Measurements from ENCODE around the gene SIX3.

Gene SIX3

DNA sequence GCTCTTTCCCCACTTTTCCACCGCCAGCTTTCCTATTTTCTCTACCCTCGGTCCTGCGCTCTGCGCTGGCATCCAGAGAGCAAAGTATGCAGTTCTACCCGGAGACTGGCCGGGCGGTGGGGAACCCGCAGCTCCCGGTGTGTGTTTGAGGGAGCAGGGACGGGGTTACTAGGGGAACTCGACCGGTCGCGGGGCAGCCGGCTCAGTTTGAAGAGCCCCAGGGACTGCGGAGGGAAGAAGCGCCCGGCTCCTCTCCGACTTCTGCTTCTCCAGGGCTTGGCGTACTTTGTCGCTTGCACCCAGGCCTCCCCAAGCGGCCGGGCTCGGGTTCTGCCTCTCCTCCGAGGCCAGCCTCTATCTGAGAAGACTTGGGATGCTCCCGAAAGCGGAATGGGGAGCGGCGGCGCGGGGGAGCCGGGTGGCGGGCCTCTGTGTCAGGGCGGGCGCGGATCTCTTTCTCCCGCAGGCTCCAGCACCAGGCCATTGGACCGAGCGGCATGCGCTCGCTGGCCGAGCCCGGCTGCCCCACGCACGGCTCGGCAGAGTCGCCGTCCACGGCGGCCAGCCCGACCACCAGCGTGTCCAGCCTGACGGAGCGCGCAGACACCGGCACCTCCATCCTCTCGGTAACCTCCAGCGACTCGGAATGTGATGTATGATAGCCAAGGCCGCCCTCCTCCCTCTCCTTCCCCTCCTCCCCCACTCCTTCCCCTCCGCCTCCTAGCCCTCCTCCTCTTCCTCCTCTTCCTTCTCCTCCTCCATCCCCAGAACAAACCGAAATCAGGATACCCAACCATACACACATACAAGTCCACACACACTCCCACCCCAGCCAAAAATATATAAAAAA is 2.8 kb downstream of the SIX3 start:
- no peak for DNase-seq

DNA sequence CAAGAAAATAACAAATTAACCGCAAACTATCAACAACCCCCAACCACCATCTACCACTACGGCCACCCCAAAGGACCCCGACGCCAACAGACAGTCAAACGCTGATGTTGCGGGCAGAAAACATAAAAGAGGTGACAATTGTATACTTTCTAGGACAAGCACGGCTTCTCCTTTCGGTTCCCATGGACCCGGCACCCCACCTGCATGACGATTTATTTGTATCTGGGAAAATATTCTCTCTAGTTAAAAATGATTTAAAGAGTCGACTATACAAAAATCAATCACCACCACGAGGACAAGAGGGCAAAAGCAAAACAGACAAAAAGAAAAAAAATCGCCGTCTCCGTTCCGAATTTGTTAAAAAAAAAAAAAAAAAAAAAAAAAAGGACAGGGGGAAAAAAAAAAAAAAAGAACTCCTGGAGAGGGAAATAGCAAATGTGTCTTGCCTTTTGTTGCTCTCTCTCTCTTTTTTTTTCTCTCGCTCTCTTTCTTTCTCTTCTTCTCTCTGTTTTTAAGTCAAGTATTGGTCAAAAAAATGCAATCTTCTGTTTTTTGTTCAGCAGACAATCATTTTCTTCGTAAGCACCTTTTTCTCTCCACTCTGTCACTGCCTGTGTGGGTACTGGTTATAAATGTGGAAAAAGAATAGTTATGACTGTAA is 3.6 kb downstream of the SIX3 start:
- DNase-seq: no peak

DNA sequence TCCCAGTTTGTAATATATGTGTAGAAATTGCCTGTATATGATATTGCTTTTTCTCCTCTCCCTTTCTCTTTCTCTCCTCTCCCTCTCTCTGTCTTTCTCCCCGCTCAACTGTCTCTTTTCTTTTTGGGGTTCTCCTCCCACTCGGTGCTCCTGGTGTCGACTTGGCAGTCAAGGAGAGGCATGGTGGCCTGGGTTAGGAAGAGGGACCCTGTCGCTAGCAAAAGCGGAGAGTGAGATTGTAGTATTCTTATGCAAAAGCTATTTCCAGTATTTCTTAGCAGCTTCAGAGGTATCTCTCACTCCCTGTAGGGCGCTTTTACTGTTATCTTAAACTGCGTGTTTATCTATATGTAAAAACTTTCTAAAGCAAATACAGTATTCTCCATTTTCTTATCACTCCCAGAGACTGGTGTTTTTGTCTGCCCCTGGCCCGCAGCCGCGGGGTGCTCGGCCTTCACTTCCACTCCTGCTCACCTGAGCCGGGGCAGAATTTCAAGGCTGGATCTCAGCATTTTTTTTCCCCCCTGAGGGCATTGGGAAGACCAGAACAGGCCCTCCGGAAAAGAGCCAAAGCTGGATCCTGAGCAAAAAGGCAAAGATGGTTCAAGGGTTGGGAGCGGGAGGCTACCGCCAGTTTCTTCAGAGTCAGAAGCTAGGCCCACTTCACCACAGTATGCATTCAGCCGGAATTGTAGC is 4.3 kb downstream of the SIX3 start:
- no peak for DNase-seq

DNA sequence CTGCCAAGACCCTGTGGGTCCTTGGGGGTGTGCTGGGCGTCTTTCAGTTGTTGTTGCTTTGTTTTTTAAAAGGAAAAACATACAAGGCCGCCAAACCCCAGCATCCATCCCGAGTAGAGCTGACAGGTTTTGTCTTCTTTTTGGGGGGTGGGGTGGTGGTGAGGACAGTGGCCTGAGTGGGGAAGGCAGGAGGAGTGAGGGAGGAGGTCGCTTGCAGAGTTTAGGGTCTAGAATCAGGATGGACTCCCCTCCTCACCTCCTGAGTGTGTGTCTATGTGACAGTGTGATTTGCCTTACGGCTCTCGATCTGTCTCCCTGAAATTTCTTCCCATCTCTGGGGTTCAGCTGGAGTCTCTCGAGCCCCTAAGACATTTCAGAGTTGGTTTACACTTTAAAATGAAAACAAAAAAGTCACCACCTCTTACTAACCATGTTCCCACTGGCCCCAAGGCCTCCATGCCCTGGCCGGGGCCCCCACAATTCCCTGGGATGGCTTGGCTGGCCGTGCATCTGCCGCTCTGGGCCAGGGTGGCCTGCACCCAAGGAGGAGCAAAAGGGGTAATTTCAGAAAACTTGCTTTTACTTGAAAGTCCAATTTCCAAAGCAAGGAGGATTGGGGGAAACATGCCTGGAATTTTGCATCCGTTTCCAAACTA is 5.0 kb downstream of the SIX3 start:
- no peak for DNase-seq

DNA sequence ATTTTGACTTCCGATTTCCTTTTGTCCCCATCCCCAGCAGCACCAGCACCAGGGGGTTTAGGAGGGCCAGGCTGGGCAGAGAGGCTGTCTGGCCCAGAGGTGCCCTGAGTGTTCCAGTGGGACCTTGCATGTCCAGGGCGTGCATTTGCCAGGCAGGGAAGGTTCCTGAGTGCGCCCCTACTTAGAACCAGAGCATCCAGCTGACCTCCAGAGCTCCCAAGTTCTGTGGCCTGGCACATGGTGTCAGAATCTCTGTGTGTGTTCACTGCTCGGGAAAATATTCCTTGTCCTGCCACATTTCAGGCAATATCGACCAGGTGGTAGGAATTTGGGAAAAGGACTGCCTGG is 5.5 kb downstream of the SIX3 start:
- no peak for DNase-seq

DNA sequence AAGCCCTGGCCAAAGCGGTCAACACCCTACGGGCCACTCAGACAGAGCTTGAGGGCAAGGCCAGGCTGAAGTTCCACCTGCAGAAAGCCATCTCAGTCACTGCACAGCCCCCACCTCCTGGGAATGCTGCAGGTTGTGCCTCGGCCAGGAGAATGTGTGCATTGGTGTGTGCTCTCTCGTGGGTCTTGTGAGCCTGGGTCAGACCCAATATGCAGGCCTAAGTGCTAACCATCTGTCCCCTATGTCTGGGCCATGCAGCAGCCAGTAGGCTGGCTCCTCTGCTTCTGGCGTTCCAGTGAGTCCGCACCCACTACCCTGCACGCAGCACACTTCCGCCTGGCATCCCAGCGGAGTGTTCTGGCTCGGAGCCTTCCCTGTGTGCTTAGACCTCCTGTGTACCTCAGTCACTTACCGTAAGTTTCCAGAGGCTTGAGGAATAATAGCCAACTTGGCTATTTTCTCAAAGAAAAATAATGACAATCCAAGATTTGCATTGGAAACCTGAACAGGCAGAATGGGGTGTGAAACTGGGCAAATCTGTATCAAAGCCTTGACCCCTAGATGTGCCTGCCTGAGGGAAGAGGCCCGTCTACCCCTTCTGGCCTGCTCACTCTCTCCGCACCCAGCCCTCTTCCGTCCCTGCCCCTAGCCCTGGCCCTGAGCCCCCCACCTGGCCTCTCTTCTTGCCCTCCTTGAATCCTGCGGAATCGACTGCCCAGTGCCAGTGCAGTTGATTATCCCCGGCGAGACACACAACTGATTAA is 7.2 kb downstream of the SIX3 start:
- no peak for DNase-seq

DNA sequence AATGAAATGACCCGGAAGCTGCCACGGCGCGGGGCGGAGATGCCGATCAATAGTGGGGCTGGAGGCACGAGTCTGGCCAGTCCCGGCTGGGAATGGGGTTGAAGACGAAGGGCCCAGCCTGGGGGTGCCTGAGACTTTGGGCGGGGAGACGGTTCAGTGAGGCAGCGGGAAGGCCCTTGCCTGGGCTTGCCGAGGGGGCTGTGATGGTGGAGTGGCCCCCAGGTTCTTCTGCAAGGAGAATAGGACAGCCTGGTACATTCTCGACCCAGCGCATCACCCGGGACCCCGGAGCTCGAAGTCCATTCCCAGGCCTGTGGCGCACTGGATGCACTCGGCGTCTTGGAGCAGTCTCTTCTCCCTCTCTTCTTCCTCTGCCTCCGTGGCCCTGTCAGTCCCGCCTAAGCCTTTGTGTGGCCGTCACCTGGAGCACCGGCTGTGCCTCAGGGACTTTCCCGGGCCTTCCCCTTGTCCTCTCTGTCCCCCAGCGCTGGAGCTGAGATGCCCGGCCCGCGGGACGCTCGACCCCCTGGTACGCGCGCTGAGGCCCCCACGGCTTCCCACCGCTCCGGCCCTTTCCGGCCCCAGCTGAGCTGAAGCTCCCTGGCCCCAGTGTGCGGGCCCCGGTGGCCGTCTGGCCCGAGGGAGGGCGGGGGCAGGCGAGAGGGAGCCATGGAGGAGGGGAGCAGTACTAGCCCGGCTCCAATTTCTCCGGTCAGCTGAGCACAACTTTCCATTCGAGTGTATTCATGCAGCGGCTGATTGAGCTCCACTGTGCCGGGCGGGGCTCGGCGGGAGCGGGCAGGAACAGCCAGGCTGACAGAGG is 8.0 kb downstream of the SIX3 start:
- DNase-seq: no peak

DNA sequence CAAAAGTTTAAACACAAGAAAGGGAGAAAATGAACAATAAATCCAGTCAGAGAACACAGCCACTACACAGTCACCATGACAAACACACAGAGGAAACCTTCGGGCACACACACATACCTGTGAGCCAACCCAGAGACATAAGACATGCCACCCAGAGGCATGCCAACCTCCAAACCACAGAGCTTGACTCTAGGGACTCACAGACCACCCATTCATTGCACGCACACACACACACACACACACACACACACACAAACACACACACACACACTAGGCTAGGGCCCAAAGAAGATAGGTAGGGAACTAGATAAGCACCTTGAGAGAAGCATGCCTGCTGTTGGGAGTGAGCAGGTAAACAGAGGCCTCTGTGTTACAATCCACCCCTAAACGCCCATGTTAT is 9.1 kb downstream of the SIX3 start:
- DNase-seq: no peak

DNA sequence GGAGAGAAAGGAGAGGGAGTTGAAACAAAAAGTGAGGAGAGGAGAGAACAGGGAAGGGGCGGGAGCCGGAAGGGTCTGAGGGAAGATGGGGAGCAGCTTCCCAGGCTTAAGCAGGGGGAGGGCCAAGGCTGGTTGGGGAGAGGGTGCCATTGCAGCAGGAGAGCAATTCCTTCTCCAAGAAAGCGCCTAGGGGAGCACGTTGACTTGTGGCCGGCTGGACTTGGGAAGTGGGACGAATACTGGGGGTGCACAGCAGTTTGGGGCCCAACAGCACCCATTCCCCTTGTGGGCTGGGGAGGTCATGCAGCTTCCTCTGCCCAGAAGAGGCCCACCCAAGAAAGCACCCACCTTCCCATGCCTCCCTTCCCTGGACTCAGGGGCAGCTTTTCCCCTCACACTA is 9.6 kb downstream of the SIX3 start:
- no peak for DNase-seq

DNA sequence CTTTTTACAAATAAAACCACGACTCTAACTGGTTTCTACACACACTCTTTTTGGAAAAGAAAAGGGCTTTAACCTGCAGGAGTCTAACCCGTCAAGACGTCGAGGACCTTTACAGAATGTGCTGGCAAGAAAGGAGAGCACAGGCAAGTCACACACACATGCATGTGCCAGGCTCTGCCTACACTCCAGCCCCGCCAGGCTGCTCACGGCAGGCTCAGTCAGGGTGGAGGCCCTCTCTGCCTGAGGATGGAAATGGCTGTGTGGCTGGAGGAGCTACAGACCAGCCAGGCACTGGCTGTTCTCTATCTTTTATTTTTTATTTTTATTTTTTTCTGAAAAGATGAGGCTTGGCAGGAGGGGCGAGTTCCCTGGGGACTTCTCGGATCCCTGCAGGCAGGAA is 10.2 kb downstream of the SIX3 start:
- no peak for DNase-seq

DNA sequence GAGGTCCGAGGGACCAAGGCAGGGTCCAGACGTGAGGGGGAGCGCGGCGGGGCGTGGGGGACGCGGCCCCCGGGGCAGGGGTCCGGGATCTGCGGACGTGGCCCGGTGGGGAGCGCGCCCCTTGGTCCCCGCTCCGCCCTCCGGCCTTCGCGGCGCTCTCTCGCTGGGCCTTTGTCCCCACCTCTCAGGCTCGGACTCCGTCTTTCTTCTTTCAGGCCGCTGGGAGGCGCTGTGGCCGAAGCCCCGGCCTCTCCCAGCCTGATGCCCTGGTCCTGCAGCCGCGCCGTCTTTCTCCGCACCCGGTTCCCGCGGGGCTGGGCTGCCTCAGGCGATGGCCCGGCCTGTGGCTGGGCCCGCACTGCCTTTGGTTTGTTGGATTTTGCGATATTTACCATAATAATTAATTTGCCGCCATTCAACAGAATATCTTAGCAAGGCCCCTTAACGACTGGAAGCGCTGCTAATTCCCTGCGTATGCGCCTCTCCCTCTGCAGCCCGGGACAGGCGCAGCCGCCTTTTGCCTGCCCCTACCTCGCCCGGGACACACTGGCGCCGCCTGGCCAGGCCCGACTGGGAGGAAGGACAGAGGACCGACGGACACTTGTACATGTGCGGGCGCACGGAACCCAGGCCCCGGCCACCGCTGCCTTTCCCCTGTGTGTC is 10.8 kb downstream of the SIX3 start:
- DNase-seq: peak; percentile 27

DNA sequence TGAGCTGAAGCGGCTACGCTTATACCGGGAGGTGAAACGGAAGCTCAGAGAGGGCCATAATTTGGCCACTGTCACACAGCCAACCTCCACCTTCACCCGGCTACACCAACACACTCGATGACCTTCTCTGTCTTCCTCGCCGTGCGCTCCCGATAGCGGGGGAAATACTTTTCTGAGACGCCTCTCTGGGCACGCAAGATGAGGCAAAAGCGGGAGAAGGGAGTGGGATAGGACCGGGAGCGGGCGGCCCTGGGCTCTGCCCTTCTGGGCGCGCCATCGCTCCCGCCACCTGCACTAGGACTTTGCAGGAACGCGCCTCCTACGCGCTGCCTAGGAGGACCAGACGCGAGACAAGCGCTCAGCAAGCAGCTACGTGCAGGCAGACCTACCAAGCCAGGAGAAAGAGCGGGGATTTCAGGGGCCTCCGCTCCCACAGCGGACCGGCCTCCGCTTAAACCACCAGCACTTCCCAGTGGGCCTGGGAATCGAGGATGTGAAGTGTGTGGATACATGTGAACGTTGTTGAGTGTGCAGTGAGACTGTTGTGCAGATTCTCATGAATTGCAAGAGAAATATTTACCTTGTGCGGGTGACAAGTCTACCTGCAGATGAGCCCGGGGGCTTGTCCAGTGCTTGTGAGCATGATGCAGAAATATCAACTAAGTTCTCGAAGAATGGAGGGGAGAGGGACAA is 11.4 kb downstream of the SIX3 start:
- DNase-seq: no peak

DNA sequence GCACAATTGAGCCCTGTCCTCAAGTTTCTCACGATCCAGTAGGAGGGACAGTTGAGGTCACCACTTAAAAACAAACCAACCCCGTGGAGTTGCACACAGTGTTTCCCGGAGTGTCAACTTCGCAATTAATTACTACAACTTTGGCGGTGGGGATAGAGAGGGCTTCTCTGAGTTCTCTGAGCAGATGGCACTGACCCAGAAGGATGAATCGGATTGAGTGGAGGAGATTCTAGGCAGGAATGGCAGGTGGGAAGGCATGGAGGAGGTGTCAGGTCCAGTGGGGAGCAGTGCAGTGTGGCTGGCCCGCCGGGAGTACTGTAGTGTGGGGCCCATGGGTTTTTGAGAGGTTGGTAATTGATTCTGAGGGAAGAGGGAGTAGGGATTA is 12.0 kb downstream of the SIX3 start:
- no peak for DNase-seq

DNA sequence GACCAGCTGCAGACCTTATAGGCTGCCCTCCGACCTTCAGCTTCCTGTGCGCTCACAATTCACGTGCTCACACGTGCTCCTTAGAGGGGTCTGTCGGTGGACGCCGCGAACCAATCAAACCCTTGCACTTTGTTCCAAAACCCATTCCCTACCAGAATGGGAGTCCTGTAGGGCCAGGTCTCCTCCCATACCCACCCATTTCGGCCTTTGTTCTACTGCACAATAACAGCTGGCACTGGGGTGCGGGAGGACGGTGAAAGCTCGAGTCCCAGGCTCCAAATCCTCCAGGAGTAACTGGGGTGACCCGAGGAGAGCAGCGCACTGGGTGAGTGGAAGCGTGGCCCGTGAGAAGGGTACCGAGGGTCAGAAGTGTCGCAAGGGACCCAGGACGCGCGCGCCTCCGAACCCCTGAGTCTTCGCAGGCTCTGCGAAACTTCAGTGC is 13.0 kb downstream of the SIX3 start:
- DNase-seq: no peak

DNA sequence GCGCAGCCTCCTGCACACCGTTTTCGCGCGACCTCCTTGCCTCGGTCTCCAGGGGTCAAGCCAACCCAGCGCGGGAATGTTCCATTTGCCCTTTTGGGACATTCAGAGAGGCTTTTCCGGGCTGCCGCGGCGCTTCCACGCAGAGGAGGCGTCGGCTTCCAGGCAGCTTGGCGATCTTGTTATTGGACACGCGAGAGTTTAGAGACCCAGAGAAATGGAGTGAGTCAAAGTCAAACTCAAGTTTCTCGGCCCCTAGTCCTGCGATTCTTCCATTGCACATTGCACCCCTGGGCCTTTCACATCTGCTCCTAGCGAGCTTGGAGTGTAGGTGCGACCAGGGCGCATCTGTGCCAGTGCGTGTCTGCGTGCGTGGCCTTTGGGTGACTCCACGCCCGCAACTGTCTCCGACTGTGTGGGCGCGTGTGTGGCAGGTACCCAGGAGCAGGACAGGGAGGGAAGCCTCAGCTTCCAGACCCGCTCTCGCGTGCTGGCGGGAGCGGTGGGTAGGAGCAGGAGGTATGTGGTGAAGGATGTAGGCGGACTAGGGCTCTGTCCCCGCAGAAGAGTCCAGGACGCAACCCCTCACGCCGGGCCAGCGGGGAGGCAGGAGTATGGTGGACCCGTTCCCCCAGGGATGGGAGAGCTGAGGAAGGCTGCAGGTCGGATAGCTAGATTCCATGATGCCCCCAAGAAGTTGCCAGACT is 13.5 kb downstream of the SIX3 start:
- DNase-seq: no peak

DNA sequence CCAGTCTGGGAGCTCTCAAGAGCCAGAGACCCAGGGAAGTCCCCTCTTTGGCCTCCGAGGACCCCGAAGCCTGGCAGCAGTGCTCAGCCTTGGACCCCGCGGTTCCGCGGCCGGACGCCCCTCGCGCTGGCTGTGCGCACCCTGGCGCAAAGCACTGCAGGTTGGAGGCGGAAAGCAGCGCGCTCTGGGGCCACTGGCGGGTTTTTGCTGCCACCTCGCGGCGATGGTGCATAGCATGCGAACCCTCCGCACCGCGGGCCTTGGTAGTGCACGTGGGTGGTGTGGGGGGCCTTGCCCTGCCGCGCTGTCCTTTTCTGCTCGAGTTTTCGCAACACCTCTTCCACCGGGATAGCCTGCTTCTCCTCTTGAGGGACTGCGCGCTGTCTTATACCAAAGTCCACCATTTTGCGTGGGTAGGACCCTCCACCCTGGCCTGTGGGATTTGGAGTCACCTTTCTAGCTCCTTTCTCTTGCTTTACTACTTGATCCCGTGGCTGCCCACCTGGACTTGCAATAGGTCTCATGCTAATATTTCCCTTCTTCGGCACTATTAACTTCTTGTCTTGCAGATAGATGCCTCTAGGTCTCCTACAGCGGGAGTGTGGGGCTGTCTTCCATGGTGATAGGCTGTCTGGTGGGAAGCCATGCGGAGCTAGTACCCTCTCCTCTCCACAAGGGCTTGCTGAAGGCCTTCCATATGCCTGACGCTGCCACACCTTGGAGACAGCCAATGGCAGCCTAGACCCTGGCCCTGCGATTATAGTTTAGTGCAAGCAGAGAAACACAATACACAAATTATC is 14.3 kb downstream of the SIX3 start:
- DNase-seq: peak; percentile 83

DNA sequence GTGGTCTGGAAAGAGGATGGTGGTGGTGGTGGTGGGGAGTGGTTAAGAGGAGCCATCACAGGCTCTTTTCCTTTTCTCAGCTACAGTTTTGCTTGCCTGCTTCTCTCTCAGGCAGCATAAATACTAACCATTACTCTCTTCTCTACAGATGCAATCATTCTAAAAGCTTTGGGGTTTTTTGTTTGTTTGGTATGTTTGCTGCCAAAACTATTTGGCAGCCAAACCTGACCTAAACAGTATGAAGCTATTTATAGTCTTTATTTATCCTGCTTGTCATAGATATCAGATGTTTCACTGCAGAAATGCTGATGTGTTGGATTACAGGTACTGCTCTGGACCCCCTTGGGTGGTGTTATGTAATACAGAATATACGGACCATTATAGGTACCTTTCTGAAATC is 15.3 kb downstream of the SIX3 start:
- no peak for DNase-seq

DNA sequence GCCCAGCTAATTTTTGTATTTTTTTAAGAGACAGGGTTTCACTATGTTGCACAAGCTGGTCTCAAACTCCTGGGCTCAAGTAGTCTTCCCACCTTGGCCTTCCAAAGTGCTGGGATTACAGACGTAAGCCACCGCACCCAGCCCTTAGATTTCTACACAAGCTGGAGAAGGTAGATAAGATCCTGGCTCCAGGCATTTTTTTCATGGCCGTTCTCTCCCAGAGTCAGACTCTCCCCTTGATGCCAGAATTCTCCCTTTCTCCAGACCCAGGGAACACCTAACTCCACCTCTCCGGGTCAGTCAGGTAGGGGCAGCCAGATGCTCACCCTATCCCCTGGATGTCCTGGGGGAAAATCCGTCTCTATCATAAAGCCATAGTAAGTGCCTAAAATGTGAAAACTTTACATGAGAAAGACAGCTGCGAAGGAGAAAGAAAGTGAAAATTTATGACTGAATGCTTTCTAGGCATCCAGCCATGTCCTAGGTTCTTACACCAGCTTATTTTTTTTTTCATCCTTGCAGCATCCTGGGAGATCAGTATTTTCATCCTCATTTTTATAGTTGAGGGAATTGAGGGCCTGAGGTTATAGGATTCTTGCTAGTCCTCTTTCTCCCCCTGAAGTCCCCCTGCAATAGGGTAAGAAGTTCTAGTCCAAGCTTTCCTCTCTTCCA is 16.3 kb downstream of the SIX3 start:
- no peak for DNase-seq

DNA sequence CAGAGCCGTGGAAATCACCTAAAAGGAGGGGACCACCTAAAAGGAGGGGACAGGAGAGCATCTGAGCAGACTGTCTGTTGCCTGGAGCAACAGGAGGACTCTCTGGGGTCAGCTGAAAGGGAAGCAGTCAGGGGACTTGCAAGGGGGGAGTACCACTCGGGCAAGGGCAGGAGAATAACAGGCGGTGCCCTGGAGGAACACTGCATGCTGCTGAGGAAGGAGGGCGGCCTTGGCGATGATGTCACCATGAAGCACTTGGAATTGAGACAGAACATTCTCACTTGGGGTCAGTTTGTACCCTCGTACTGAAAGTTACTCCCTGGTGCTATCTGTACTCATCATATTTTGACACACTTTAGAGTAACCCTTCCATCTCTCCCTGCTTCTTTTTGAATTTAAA is 18.4 kb downstream of the SIX3 start:
- no peak for DNase-seq

Data from stimulated activated CD4-positive, alpha-beta T cell treated with anti-CD3 and anti-CD28 coated beads, Interleukin-12 subunit alpha, Interleukin-12 subunit beta, amount 100 ng/mL, for 4 hours (primary cell).